Inferior parietal cortex (tissue), 1 donor: ENCODE data around the gene RGL1.

Source experiments
- DNase-seq: peaks from one replicate; pipeline ENCODE4 v3.0.0-alpha.2; 2016; ENCODE audit errors: extremely low spot score

RGL1 gene

GRCh38 chr1:183916574-183916973 lies 111.7 kb downstream of the RGL1 start:
- DNase-seq: no peak

GRCh38 chr1:183918589-183918988 lies 113.7 kb downstream of the RGL1 start:
- DNase-seq: no peak

GRCh38 chr1:183920651-183921050 lies 115.7 kb downstream of the RGL1 start:
- DNase-seq: peak; percentile 79

- DNase-seq: no peak
Measured at GRCh38 chr1:183922197-183922596, 117.3 kb downstream of the RGL1 start.

GRCh38 chr1:183925947-183926346 lies 121.0 kb downstream of the RGL1 start:
- no peak for DNase-seq

GRCh38 chr1:183926983-183927382 lies 122.1 kb downstream of the RGL1 start:
- DNase-seq: no peak

GRCh38 chr1:183931646-183932271 lies 126.8 kb downstream of the RGL1 start:
- no peak for DNase-seq

GRCh38 chr1:183932412-183932811 lies 127.5 kb downstream of the RGL1 start:
- peak; percentile 81 for DNase-seq

GRCh38 chr1:183933528-183934179 lies 128.7 kb downstream of the RGL1 start:
- no peak for DNase-seq

GRCh38 chr1:183934314-183934713 lies 129.4 kb downstream of the RGL1 start:
- DNase-seq: no peak

GRCh38 chr1:183936009-183936408 lies 131.1 kb downstream of the RGL1 start:
- DNase-seq: no peak

- no peak for DNase-seq
Measured at GRCh38 chr1:183936791-183937190, 131.9 kb downstream of the RGL1 start.

- no peak for DNase-seq
Measured at GRCh38 chr1:183937611-183938010, 132.7 kb downstream of the RGL1 start.

- DNase-seq: no peak
Measured at GRCh38 chr1:183941001-183941400, 136.1 kb downstream of the RGL1 start.

GRCh38 chr1:183942933-183943693 lies 138.2 kb downstream of the RGL1 start:
- no peak for DNase-seq

GRCh38 chr1:183945428-183946319 lies 140.8 kb downstream of the RGL1 start:
- no peak for DNase-seq

GRCh38 chr1:183946320-183946613 lies 141.3 kb downstream of the RGL1 start:
- DNase-seq: no peak

- DNase-seq: no peak
Measured at GRCh38 chr1:183947988-183948387, 143.1 kb downstream of the RGL1 start.

GRCh38 chr1:183952101-183952500 lies 147.2 kb downstream of the RGL1 start:
- DNase-seq: no peak

- no peak for DNase-seq
Measured at GRCh38 chr1:183953031-183953430, 148.1 kb downstream of the RGL1 start.

GRCh38 chr1:183954496-183954895 lies 149.6 kb downstream of the RGL1 start:
- DNase-seq: no peak

- DNase-seq: peak; percentile 65
Measured at GRCh38 chr1:183956559-183957188, 151.8 kb downstream of the RGL1 start.
